ENCODE measurements around the gene PTPRE.

PTPRE gene

GRCh38 chr10:127882801-127883459, 24.0 kb upstream of the PTPRE start:
- DNase-seq (ENCODE audit: low read depth in 2 of 2) = no peak

GRCh38 chr10:127883516-127883915, 23.4 kb upstream of the PTPRE start:
- DNase-seq (ENCODE audit: low read depth in 2 of 2) = no peak

- DNase-seq (ENCODE audit: low read depth in 2 of 2) = no peak
These were observed 22.4 kb upstream of the PTPRE start for GRCh38 chr10:127884501-127884900.

GRCh38 chr10:127886371-127887051, 20.4 kb upstream of the PTPRE start:
- no peak for DNase-seq (ENCODE audit: low read depth in 2 of 2)

- no peak for DNase-seq (ENCODE audit: low read depth in 2 of 2)
These were observed 19.1 kb upstream of the PTPRE start for GRCh38 chr10:127887541-127888415.

DNA sequence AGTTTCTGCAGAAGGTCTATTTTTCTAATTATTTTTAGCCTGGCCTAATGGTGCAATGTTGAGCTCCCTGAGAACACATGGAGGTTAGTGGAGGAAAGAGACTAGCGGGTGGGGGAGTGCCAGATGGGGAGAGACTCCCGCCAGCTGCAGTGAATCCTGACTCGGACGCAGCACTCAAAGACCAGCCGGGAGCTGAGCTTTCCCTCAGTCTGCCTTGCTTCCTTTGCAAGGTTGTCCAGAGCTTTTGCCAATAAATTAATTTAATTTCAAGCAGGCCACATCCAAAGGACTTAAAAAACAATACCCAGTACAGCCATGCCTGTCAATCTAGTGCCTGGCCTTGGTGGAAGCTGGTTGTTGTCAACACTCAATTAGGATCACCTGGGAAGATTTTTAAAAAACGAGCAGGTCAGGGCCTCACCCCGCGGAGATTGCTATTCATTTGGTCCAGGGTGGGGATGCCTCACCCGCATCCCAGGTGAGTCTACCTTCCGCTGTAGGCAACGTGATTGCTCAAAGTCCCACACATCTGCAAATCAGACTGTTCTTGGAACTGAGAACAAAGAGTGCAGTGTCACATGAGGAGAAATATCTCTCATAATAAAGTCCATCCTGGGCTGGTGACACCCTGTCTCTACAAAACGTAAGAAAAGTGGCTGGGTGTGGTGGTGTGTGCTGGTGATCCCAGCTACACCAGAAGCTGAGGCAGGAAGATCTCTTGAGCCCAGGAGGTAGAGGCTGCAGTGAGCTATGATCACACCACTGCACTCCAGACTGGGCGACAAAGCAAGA, 18.2 kb upstream of the PTPRE start:
- no peak for DNase-seq (ENCODE audit: low read depth in 2 of 2)

- no peak for DNase-seq (ENCODE audit: low read depth in 2 of 2)
These were observed 17.2 kb upstream of the PTPRE start for GRCh38 chr10:127889605-127890195.

- DNase-seq (ENCODE audit: low read depth in 2 of 2) = no peak
These were observed 16.7 kb upstream of the PTPRE start for GRCh38 chr10:127890216-127890615.

- DNase-seq (ENCODE audit: low read depth in 2 of 2) = no peak
These were observed 16.0 kb upstream of the PTPRE start for GRCh38 chr10:127890832-127891334.

DNA sequence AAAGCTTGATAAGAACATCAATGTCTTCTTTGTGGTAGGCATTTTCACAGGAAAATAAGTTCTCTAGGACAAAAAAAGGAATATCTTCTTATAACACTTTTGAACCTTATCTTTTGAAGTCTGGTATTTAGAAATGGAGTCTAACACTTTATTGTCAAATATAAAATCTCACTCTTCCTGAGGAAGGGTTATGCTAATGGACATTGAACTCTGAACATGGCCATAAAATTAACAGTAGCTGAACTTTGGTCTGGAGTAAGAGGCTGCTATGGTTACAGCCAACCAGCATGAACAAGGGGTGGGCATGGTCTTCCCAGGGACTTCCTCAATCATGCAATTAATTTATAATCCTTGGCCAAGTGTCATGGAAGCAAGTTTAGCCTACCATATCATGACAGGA, 14.2 kb upstream of the PTPRE start, which contains the start of gene CLRN3:
Gene CLRN3, minus strand, starts transcription at position 199 of the 400 bp plus-strand sequence. Its CDS starts 157 bp downstream, at position 42.
- DNase-seq (ENCODE audit: low read depth in 2 of 2) = no peak

- no peak for DNase-seq (ENCODE audit: low read depth in 2 of 2)
These were observed 12.8 kb upstream of the PTPRE start for GRCh38 chr10:127894146-127894545.

GRCh38 chr10:127896590-127896989, 10.3 kb upstream of the PTPRE start:
- DNase-seq (ENCODE audit: low read depth in 2 of 2) = no peak

DNA sequence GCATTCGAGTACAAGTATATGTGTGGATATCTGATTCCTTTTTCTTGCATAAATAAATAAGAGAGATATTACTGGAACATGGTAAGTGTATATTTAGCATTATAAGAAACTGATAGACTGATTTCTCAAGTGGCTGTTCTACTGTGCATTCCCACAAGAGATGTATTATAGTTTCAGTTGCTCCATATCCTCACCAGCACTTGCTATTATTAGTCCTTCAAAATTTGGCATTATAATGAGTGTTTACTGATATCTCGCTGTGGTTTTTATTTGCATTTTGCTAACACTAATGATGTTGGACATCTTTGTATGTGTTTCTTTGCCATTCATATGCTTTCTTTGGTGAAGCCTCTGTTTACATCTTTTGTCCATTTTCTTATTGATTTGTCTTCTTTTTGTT, 9.7 kb upstream of the PTPRE start:
- no peak for DNase-seq (ENCODE audit: low read depth in 2 of 2)

DNA sequence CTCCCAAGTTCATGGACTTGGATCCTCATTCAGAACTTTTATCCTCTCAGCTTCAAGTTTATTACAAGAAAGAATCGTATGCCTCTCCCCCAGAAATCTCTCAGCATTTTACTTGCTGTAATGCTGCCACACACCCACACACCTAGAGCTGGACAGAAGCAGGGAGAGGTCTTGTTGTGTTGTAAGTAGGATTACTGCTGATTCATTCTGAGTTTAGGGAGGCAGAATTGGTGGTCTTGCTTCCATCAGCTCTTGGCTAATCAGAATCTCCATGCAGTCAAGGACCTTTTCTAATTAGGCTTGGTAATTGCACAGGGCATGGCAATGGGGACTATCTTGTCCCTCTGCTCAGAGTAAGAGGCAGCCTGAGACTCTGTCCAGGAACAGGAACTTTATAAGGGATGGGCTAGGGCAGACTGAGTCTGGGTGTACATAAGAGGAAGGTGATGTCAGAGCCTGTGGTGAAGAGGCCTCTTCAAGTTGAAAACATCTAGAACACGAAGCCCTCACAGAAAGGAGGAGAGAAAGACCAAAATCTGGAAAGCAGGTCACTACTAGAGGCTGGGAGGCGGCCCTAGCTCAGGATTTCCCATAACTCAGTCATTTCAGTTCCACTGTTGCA, 7.0 kb upstream of the PTPRE start:
- no peak for DNase-seq (ENCODE audit: low read depth in 2 of 2)

DNA sequence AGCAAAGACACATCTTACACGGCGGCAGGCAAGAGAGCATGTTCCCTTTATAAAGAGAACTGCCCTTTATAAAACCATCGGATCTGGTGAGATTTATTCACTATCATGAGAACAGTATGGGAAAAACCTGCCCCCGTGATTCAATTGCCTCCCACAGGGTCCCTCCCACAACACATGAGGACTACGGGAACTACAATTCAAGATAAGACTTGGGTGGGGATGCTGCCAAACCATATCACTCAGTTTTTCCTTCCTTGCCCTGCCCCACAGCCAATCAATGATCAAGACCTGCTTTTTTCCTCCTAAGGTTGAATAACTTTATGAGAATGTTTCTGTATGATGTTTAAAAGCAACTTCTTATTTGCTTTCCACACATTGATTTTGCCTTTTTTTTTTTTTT, 3.1 kb upstream of the PTPRE start:
- DNase-seq (ENCODE audit: low read depth in 2 of 2) = no peak

- no peak for DNase-seq (ENCODE audit: low read depth in 2 of 2)
These were observed 2.4 kb upstream of the PTPRE start for GRCh38 chr10:127904311-127905000.

GRCh38 chr10:127905001-127905847, 1.7 kb upstream of the PTPRE start:
- DNase-seq (ENCODE audit: low read depth in 2 of 2) = no peak

- DNase-seq (ENCODE audit: low read depth in 2 of 2) = no peak
These were observed 1.0 kb upstream of the PTPRE start for GRCh38 chr10:127905848-127906261.

Data from stimulated activated CD4-positive, alpha-beta T cell treated with anti-CD3 and anti-CD28 coated beads, Interleukin-1b, Interleukin-23, amount 100 ng/mL, for 4 hours (primary cell).